Measurements from ENCODE around the gene MROH2A. TPM values are rescaled to one million over a fixed set of nuclear protein-coding genes. Genes with fewer than 3 reads are reported as not detected.

Gene MROH2A
- total RNA-seq, 4 donors from 2014 or later: not detected

DNA sequence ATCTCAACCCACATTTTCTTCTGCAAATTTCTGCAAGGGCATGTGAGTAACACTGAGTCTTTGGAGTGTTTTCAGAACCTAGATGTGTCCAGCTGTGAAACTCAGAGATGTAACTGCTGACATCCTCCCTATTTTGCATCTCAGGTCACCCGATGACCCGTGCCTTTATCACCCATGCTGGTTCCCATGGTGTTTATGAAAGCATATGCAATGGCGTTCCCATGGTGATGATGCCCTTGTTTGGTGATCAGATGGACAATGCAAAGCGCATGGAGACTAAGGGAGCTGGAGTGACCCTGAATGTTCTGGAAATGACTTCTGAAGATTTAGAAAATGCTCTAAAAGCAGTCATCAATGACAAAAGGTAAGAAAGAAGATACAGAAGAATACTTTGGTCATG is 10.1 kb upstream of the MROH2A start:
- 70% methylated on average over 4 of the region's 4 CpGs for WGBS
- no peak for TF ChIP-seq POLR2AphosphoS5 (IDR thresholded peaks at IDR 0.05)
- TF ChIP-seq EP300 (IDR thresholded peaks at IDR 0.05): no peak
- TF ChIP-seq POLR2A (IDR thresholded peaks at IDR 0.05; ENCODE audit: low read depth): no peak
- TF ChIP-seq, protein P1, sequence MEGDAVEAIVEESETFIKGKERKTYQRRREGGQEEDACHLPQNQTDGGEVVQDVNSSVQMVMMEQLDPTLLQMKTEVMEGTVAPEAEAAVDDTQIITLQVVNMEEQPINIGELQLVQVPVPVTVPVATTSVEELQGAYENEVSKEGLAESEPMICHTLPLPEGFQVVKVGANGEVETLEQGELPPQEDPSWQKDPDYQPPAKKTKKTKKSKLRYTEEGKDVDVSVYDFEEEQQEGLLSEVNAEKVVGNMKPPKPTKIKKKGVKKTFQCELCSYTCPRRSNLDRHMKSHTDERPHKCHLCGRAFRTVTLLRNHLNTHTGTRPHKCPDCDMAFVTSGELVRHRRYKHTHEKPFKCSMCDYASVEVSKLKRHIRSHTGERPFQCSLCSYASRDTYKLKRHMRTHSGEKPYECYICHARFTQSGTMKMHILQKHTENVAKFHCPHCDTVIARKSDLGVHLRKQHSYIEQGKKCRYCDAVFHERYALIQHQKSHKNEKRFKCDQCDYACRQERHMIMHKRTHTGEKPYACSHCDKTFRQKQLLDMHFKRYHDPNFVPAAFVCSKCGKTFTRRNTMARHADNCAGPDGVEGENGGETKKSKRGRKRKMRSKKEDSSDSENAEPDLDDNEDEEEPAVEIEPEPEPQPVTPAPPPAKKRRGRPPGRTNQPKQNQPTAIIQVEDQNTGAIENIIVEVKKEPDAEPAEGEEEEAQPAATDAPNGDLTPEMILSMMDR (IDR thresholded peaks at IDR 0.05): no peak
- intact Hi-C loops (cut with DNase I): no loop called here
- H3K27me3 ChIP-seq: peaks cover 0 to 35% (median 0%) of the 10 kb centered on the region in 4 donors
- H3K27ac ChIP-seq (replicated peaks in 1 of 4): no peak overlapping the region
- DNase-seq (ENCODE audit: extremely low spot score): peak; percentile 21
- H3K4me3 ChIP-seq: no peak overlapping the region
- H3K4me1 ChIP-seq: no peaks in the 10 kb centered on the region
- no peaks in the 10 kb centered on the region for H3K36me3 ChIP-seq
- H3K9me3 ChIP-seq: no peaks in the 10 kb centered on the region

DNA sequence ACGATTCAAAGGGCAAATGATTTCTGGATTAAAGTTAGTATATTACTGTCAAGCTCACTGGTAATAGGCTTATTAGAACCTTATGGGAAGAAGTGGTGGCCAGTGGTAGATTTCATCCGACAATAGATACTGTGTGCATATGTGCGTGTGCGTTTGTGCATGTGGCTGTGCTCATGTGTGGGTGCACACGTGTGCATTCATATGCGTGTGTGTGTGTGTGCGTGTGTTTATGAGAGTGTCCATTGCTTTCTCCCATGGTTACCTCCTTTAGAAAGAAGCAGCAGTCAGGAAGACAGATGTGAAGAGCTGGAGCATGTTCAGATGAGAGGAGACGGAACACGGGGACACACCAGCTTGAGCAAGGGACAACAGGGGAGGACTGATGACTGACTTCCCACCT is 8.9 kb upstream of the MROH2A start:
- DNase-seq (ENCODE audit: extremely low spot score): peak; percentile 60
- no peak overlapping the region for H3K4me3 ChIP-seq
- no peaks in the 10 kb centered on the region for H3K9me3 ChIP-seq
- no peaks in the 10 kb centered on the region for H3K36me3 ChIP-seq
- intact Hi-C loops (cut with DNase I): no loop called here
- no peak for TF ChIP-seq POLR2A (IDR thresholded peaks at IDR 0.05; ENCODE audit: low read depth)
- TF ChIP-seq, protein P1 (IDR thresholded peaks at IDR 0.05): no peak
- no peak for TF ChIP-seq EP300 (IDR thresholded peaks at IDR 0.05)
- TF ChIP-seq POLR2AphosphoS5 (IDR thresholded peaks at IDR 0.05): no peak
- no peaks in the 10 kb centered on the region for H3K4me1 ChIP-seq
- H3K27me3 ChIP-seq: peaks cover 0 to 28% (median 0%) of the 10 kb centered on the region in 4 donors
- no peak overlapping the region for H3K27ac ChIP-seq (replicated peaks in 1 of 4)
- 92% methylated on average over 9 of the region's 9 CpGs for WGBS

DNA sequence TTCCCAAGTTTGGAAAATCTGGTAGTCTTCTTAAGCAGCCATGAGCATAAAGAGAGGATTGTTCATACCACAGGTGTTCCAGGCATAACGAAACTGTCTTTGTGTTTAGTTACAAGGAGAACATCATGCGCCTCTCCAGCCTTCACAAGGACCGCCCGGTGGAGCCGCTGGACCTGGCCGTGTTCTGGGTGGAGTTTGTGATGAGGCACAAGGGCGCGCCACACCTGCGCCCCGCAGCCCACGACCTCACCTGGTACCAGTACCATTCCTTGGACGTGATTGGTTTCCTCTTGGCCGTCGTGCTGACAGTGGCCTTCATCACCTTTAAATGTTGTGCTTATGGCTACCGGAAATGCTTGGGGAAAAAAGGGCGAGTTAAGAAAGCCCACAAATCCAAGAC is 6.0 kb upstream of the MROH2A start:
- intact Hi-C loops (cut with DNase I): no loop called here
- WGBS: 91% methylated on average over 16 of the region's 16 CpGs
- no peaks in the 10 kb centered on the region for H3K36me3 ChIP-seq
- H3K27ac ChIP-seq (replicated peaks in 1 of 4): no peak overlapping the region
- H3K9me3 ChIP-seq: peaks cover 0 to 6% (median under 1%) of the 10 kb centered on the region in 4 donors
- peaks cover 0 to 6% (median 0%) of the 10 kb centered on the region in 4 donors for H3K27me3 ChIP-seq
- TF ChIP-seq EP300 (IDR thresholded peaks at IDR 0.05): no peak
- TF ChIP-seq POLR2AphosphoS5 (IDR thresholded peaks at IDR 0.05): no peak
- TF ChIP-seq POLR2A (IDR thresholded peaks at IDR 0.05; ENCODE audit: low read depth): no peak
- TF ChIP-seq, protein P1 (IDR thresholded peaks at IDR 0.05): no peak
- H3K4me1 ChIP-seq: no peaks in the 10 kb centered on the region
- no peak overlapping the region for H3K4me3 ChIP-seq
- DNase-seq (ENCODE audit: extremely low spot score): no peak

DNA sequence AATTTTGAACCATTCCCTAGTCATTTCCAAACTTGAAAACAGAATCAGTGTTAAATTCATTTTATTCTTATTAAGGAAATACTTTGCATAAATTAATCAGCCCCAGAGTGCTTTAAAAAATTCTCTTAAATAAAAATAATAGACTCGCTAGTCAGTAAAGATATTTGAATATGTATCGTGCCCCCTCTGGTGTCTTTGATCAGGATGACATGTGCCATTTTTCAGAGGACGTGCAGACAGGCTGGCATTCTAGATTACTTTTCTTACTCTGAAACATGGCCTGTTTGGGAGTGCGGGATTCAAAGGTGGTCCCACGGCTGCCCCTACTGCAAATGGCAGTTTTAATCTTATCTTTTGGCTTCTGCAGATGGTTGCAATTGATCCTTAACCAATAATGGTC is 5.5 kb upstream of the MROH2A start:
- Histone ChIP-seq H3K27ac (replicated peaks in 1 of 4) (no peak overlapping the region), H3K4me1 (no peaks in the 10 kb centered on the region), H3K4me3 (no peak overlapping the region), H3K9me3 (peaks cover 0 to 6% (median 3%) of the 10 kb centered on the region in 4 donors), H3K27me3 (peaks cover 0 to 6% (median 0%) of the 10 kb centered on the region in 4 donors), H3K36me3 (no peaks in the 10 kb centered on the region)
- WGBS: 89% methylated on average over 4 of the region's 5 CpGs
- no peak for TF ChIP-seq POLR2A (IDR thresholded peaks at IDR 0.05; ENCODE audit: low read depth)
- TF ChIP-seq EP300 (IDR thresholded peaks at IDR 0.05): no peak
- intact Hi-C loops (cut with DNase I): no loop called here
- DNase-seq (ENCODE audit: extremely low spot score): peak; percentile 60

DNA sequence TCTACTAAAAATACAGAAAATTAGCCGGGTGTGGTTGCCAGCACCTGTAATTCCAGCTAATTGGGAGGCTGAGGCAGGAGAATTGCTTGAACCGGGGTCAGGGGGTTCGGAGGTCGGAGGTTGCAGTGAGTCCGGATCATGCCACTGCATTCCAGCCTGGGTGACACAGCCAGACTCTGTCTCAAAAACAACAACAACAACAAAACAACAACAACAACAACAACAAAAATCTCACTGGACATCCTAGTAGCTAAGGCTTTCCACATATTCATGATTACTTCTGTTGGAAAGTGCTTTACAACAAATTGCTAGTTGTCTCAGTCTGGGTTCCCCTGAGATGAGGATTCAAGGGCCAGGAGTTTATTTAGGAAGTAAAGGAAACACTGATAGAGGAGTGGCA is 4.3 kb upstream of the MROH2A start:
- TF ChIP-seq POLR2A (IDR thresholded peaks at IDR 0.05; ENCODE audit: low read depth): no peak
- TF ChIP-seq POLR2AphosphoS5 (IDR thresholded peaks at IDR 0.05): no peak
- TF ChIP-seq, protein P1 (IDR thresholded peaks at IDR 0.05): no peak
- TF ChIP-seq EP300 (IDR thresholded peaks at IDR 0.05): no peak
- Histone ChIP-seq H3K4me1 (no peaks in the 10 kb centered on the region), H3K4me3 (no peak overlapping the region), H3K27me3 (peaks cover 0 to 6% (median 0%) of the 10 kb centered on the region in 4 donors), H3K27ac (replicated peaks in 1 of 4) (no peak overlapping the region), H3K9me3 (peaks cover 0 to 6% (median 3%) of the 10 kb centered on the region in 4 donors), H3K36me3 (no peaks in the 10 kb centered on the region)
- peak; percentile 53 for DNase-seq (ENCODE audit: extremely low spot score)
- 90% methylated on average over 5 of the region's 5 CpGs for WGBS
- intact Hi-C loops (cut with DNase I): no loop called here
